ENCODE data around the gene CAPN2. TPM values are rescaled to one million over a fixed set of nuclear protein-coding genes. Genes with fewer than 3 reads are reported as not detected.

CAPN2 gene
- 100 to 1,000 TPM; 183 to 255 TPM for total RNA-seq

- Mint-ChIP-seq H3K36me3 (peaks cover 27% of the 10 kb centered on the region), H3K9me3 (ENCODE audit: low read depth) (no peaks in the 10 kb centered on the region)
- CTCF ChIA-PET = interaction anchor here (0.8 to 5.2 kb wide), 11 partner anchors 9 to 113 kb away, joined by 3 to 76 read pairs (median 4); no protein-coding TSS in a partner anchor
Measured at GRCh38 chr1:223712194-223712849, at the start of gene CAPN2. TSS of gene CAPN2 (plus strand) at chr1:223712539. CDS start at chr1:223712641, 102 bp downstream.

DNA sequence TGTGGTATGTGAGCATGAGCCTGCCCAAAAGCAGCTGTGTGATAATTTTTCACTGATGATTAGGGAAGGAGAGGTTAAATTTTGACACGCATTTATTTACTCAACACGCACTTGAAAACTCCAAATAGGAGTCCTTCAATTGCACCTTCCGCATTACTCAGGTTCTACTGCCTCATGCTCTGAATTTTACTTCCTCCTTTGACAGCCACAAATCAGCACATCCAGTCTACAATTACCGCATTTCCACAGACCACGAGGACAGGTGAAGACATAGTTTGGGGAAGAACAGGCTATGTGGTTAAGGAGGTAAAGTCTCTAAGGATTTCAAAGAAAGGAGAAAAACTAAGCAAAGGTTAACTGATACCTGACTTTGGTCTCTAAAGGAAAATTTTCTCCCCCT lies 49.4 kb upstream of the CAPN2 start:
- Mint-ChIP-seq H3K4me3 (no peak overlapping the region), H3K36me3 (no peaks in the 10 kb centered on the region), H3K9me3 (ENCODE audit: low read depth) (no peaks in the 10 kb centered on the region), H3K27ac (no peak overlapping the region), H3K4me1 (no peaks in the 10 kb centered on the region), H3K27me3 (peaks cover 28% of the 10 kb centered on the region)
- no peak for DNase-seq
- CTCF ChIA-PET = no interaction called here
- ATAC-seq = no peak

More at GRCh38 chr1:223712194-223712849, at the start of gene CAPN2:
- Mint-ChIP-seq H3K4me3 (peak within 1 kb of the TSS; percentile 84), H3K4me1 (peaks cover 53% of the 10 kb centered on the region), H3K27me3 (no peaks in the 10 kb centered on the region), H3K27ac (peak within 1 kb of the TSS; percentile 96)
- ATAC-seq (peak; percentile 65), DNase-seq (peak; percentile 75)

DNA sequence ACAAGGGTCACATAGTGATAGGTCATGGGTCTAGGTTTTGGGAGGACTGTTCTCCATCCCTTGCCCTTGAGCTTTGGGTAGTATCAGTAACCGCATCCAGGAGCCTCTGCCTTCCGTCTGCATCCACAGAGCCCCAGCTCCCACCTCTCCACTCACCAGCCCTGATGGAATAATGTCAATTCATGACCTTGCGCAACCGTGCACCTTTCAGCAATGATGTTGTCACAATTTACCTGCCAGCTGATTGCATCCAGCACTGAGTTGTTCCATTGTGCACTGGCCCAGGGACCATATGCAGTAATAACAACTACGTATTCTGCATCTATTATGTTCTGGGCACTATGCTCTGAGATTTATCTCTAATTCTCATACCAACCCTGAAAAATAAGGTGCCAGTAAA lies 48.2 kb upstream of the CAPN2 start:
- Mint-ChIP-seq H3K9me3 (ENCODE audit: low read depth) (no peaks in the 10 kb centered on the region), H3K4me1 (no peaks in the 10 kb centered on the region), H3K36me3 (no peaks in the 10 kb centered on the region), H3K4me3 (no peak overlapping the region), H3K27ac (no peak overlapping the region), H3K27me3 (peaks cover 31% of the 10 kb centered on the region)
- ATAC-seq (no peak), DNase-seq (no peak)
- CTCF ChIA-PET = interaction anchor here (1.2 kb wide), 1 partner anchor 20 kb away, joined by 3 read pairs; no protein-coding TSS in a partner anchor

DNA sequence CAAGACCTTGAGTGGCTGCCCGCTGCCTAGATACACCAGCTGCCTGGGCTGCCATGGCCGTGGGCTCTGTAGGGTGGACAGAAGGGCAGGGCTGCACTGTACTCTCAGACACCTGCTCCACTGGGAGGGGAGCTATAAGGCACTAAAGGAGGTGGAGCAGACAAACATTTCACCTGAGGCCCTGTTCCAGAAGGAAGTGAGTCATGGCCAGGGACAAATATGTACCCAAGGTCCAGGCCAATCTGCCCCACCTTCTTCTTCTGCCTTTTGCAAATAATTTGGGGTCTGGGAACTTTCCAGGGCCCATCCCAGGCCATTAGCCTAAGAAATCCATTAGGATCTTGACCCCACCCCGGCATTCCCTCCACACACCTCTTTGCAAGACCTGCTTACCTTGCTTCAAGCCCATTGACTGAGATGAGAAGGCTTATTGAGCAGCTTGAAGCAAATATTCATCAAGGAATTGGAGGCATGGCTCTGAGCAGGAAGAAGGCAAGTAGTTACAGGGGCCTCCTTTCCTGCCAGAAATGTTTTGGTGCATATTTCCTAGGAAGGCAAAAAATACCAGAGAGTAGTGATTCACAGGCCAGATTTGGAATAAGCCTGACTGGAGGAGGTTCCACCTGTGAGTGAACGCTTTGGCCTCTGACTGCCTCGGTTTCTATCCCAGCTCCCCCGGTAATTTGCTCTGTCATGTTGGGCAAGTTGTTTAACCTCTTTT lies 46.6 kb upstream of the CAPN2 start, which contains the start of gene CAPN8:
Gene CAPN8, minus strand, starts transcription at position 110 of the 721 bp plus-strand sequence. Its CDS starts 55 bp downstream, at position 55.
- H3K4me1 Mint-ChIP-seq = no peaks in the 10 kb centered on the region
- H3K9me3 Mint-ChIP-seq (ENCODE audit: low read depth) = no peaks in the 10 kb centered on the region
- H3K27me3 Mint-ChIP-seq = peaks cover 26% of the 10 kb centered on the region
- no peak for DNase-seq
- CTCF ChIA-PET = no interaction called here
- no peak for ATAC-seq
- H3K4me3 Mint-ChIP-seq = no peak within 1 kb of the TSS
- no peaks in the 10 kb centered on the region for H3K36me3 Mint-ChIP-seq
- H3K27ac Mint-ChIP-seq = no peak within 1 kb of the TSS

- Mint-ChIP-seq H3K36me3 (no peaks in the 10 kb centered on the region), H3K27ac (no peak overlapping the region), H3K9me3 (ENCODE audit: low read depth) (no peaks in the 10 kb centered on the region), H3K4me1 (no peaks in the 10 kb centered on the region), H3K4me3 (no peak overlapping the region), H3K27me3 (peaks cover 18% of the 10 kb centered on the region)
- no peak for DNase-seq
- ATAC-seq = no peak
- CTCF ChIA-PET = interaction anchor here (0.7 kb wide), 2 partner anchors 50 to 666 kb away, joined by 3 read pairs; no protein-coding TSS in a partner anchor
Measured at GRCh38 chr1:223667484-223668182, 44.7 kb upstream of the CAPN2 start.

DNA sequence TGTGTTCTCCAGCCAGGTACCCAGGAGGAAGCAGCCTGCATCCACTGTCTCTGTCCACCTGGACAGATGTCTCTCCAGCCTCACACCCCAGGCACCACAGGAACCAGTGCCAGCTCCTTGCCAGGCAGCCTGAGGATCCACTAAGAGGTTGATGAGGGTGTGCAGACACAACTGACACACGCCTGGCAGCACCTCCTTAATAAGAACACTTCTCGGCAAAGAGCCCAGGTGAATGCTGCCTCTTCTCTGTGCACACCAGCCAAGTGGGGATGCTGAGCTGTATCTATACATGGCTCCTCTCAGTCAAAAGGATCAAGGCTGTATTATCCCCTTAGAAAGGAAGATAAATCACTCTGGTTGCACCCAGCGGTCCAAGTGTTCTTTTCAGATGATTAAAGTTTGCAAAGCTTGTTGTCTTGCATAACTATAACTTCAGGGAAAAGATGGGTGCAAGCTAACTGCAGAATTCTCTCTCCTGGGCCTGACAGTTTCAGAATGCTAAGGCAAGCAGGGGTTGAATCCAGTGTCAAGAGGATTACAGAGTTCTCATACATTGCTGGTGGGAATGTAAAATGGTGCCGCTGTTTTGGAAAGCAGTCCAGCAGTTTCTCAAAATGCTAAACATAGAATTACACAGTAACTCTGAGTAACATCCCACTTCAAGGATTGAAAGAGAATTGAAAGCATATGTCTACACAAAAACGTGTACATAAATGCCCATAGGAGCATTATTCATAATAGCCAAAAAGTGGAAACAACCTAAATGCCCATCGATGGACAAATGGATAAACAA lies 43.1 kb upstream of the CAPN2 start:
- no peaks in the 10 kb centered on the region for H3K4me1 Mint-ChIP-seq
- CTCF ChIA-PET = no interaction called here

GRCh38 chr1:223670458-223671159 lies 41.7 kb upstream of the CAPN2 start:
- CTCF ChIA-PET = no interaction called here
- no peak for DNase-seq
- H3K27ac Mint-ChIP-seq = no peak overlapping the region

More for the DNA sequence above, 43.1 kb upstream of the CAPN2 start:
- H3K27ac Mint-ChIP-seq = no peak overlapping the region
- H3K4me3 Mint-ChIP-seq = no peak overlapping the region
- H3K27me3 Mint-ChIP-seq = peaks cover 6% of the 10 kb centered on the region
- no peaks in the 10 kb centered on the region for H3K36me3 Mint-ChIP-seq
- no peak for DNase-seq
- ATAC-seq = no peak
- H3K9me3 Mint-ChIP-seq (ENCODE audit: low read depth) = no peaks in the 10 kb centered on the region

DNA sequence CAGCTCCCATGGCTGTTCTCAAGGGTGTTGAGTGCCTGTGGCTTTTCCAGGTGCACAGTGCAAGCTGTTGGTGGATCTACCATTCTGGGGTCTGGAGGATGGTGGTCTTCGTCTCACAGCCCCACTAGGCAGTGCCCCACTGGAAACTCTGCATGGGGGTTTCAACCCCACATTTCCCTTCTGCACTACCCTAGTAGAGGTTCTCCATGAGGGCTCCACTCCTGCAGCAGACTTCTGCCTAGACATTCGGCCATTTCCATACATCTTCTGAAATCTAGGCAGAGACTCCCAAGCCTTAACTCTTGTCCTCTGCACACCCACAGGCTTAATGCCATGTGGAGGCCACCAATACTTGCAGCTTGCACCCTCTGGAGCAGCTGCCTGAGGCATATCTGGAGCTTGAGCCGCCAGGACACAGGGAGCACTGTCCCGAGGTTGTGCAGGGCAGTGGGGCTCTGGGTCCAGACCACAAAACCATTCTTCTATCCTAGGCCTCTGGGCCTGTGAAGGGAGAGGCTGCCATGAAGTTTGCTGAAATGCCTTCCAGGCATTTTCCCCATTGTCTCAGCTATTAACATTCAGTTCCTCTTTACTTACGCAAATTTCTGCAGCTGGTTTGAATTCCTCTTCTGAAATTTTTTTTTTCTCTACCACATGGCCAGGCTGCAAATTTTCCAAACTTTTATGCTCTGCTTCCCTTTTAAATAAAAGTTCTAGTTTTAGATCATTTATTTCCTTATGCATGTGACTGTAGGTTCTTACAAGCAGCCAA lies 38.0 kb upstream of the CAPN2 start:
- CTCF ChIA-PET = no interaction called here
- no peaks in the 10 kb centered on the region for H3K4me1 Mint-ChIP-seq
- no peak overlapping the region for H3K4me3 Mint-ChIP-seq
- H3K27ac Mint-ChIP-seq = no peak overlapping the region
- peaks cover 15% of the 10 kb centered on the region for H3K27me3 Mint-ChIP-seq
- peaks cover 3% of the 10 kb centered on the region for H3K9me3 Mint-ChIP-seq (ENCODE audit: low read depth)
- DNase-seq (no peak), ATAC-seq (no peak)
- no peaks in the 10 kb centered on the region for H3K36me3 Mint-ChIP-seq

More at GRCh38 chr1:223670458-223671159, 41.7 kb upstream of the CAPN2 start:
- no peaks in the 10 kb centered on the region for H3K4me1 Mint-ChIP-seq
- ATAC-seq = no peak
- no peaks in the 10 kb centered on the region for H3K9me3 Mint-ChIP-seq (ENCODE audit: low read depth)
- no peak overlapping the region for H3K4me3 Mint-ChIP-seq
- H3K27me3 Mint-ChIP-seq = peaks cover 6% of the 10 kb centered on the region
- H3K36me3 Mint-ChIP-seq = no peaks in the 10 kb centered on the region

- Mint-ChIP-seq H3K27ac (no peak overlapping the region), H3K9me3 (ENCODE audit: low read depth) (peaks cover 3% of the 10 kb centered on the region), H3K36me3 (no peaks in the 10 kb centered on the region), H3K27me3 (peaks cover 22% of the 10 kb centered on the region), H3K4me3 (no peak overlapping the region), H3K4me1 (no peaks in the 10 kb centered on the region)
- CTCF ChIA-PET = no interaction called here
- DNase-seq (no peak), ATAC-seq (no peak)
Measured at GRCh38 chr1:223678841-223679240, 33.5 kb upstream of the CAPN2 start.

GRCh38 chr1:223680188-223680587 lies 32.2 kb upstream of the CAPN2 start:
- no peak for DNase-seq
- no peaks in the 10 kb centered on the region for H3K36me3 Mint-ChIP-seq
- no peak overlapping the region for H3K4me3 Mint-ChIP-seq
- peaks cover 27% of the 10 kb centered on the region for H3K27me3 Mint-ChIP-seq
- ATAC-seq = no peak
- H3K4me1 Mint-ChIP-seq = no peaks in the 10 kb centered on the region
- no peak overlapping the region for H3K27ac Mint-ChIP-seq
- CTCF ChIA-PET = no interaction called here
- H3K9me3 Mint-ChIP-seq (ENCODE audit: low read depth) = peaks cover 3% of the 10 kb centered on the region

DNA sequence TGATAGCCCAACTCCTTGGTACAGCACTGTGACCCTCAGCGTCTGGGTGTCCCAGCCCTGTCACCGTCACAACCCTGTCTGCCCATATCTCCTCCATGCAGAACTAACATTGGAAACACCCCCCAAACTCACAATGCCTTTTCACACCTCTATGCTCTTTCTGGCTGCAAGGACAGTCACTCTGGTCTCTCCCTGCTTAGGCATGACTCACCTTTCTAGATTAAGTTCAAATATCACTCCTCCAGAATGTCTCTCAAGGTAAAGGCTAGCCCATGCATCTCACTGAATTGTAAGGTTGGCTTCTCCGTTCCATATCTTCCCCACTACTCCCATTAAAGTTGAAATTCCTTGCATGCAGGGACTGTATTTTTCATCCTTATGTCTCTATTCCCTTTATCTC lies 29.8 kb upstream of the CAPN2 start:
- no peak overlapping the region for H3K4me3 Mint-ChIP-seq
- H3K27me3 Mint-ChIP-seq = peaks cover 31% of the 10 kb centered on the region
- no peaks in the 10 kb centered on the region for H3K36me3 Mint-ChIP-seq
- DNase-seq (no peak), ATAC-seq (no peak)
- H3K27ac Mint-ChIP-seq = no peak overlapping the region
- CTCF ChIA-PET = interaction anchor here (1.3 kb wide), 1 partner anchor 8 kb away, joined by 3 read pairs; no protein-coding TSS in a partner anchor
- H3K4me1 Mint-ChIP-seq = no peaks in the 10 kb centered on the region
- H3K9me3 Mint-ChIP-seq (ENCODE audit: low read depth) = no peaks in the 10 kb centered on the region
